NCI-H1436 treated with DMSO at 0.1 percent for 48 hours (cell line): ENCODE data around the gene ARHGEF25.
"Not testable (repeated sequence)": the region's sequence is repeated elsewhere in the genome, so short reads cannot be mapped to it uniquely, and the experiment has no call there.

Experiments
- DNase-seq: peaks from one replicate; lab custom pipeline; 2025; lab: John Stamatoyannopoulos, UW

ARHGEF25 gene

GRCh38 chr12:57609781-57610553, 1.3 kb upstream of the ARHGEF25 start:
- no peak for DNase-seq

- no peak for DNase-seq
Measured at GRCh38 chr12:57610554-57611107, 604 bp upstream of the ARHGEF25 start.

- DNase-seq = no peak
Measured at GRCh38 chr12:57611827-57612710, 834 bp downstream of the ARHGEF25 start.

DNA sequence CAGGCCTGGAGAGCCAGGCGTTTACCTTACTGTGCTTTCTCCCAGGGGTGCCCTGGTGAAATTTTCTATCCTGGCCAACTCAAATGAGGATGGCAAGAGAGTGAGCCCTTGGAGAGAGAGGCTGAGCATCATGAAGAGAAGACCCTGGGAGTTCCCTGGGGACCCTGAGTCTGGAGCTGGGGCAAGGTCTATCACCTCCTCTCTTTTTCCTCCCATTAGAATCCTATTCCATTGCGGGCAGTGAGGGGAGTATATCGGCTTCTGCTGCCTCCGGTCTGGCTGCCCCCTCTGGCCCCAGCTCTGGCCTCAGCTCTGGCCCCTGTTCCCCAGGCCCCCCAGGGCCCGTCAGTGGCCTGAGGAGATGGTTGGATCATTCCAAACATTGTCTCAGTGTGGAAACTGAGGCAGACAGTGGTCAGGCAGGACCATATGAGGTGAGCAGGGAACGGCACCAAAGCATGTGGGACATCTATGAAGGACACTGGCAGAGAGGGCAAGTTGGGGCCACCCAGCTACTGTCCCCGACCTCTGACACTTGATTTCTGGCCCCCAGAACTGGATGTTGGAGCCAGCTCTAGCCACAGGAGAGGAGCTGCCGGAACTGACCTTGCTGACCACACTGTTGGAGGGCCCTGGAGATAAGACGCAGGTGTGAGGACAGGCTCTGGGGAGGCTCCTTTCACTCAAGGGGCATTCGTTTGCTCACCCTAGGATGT, 1.6 kb downstream of the ARHGEF25 start:
- no peak for DNase-seq

GRCh38 chr12:57613427-57614109, 2.3 kb downstream of the ARHGEF25 start:
- no peak for DNase-seq

DNA sequence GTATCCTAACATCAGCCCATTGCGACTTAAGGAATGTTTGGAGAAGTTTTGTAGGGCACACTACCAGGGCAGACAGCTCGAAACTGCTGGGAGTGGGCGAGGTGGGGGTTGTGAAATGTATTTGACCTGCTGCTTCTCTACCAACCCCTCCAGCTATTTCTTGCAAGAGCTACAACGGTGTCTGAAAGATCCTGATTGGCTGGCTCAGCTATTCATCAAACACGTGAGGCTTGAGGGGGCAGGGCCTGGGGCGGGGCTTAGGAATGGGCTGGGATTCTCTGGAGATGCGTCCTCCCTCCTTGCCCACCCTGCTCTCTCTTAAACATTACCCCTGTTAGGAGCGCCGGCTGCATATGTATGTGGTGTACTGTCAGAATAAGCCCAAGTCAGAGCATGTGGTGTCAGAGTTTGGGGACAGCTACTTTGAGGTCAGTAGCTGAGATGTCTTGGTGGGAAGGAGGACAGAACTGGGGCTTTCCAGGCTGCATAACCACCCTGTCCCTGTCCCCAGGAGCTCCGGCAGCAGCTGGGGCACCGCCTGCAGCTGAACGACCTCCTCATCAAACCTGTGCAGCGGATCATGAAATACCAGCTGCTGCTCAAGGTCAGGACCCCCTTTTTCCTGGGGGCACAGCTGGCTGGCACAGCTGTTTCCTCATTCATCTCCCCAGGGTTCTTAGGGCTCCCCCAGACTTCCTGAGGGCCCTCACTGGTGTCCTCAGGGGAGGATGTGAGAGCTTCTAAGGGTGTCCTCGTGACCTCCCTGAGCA, 3.1 kb downstream of the ARHGEF25 start:
- DNase-seq = no peak

GRCh38 chr12:57614948-57615500, 3.8 kb downstream of the ARHGEF25 start:
- DNase-seq = no peak

GRCh38 chr12:57615637-57616036, 4.4 kb downstream of the ARHGEF25 start:
- DNase-seq = no peak

- no peak for DNase-seq
Measured at GRCh38 chr12:57616383-57617101, 5.3 kb downstream of the ARHGEF25 start.

- no peak for DNase-seq
Measured at GRCh38 chr12:57617942-57618341, 6.7 kb downstream of the ARHGEF25 start.

DNA sequence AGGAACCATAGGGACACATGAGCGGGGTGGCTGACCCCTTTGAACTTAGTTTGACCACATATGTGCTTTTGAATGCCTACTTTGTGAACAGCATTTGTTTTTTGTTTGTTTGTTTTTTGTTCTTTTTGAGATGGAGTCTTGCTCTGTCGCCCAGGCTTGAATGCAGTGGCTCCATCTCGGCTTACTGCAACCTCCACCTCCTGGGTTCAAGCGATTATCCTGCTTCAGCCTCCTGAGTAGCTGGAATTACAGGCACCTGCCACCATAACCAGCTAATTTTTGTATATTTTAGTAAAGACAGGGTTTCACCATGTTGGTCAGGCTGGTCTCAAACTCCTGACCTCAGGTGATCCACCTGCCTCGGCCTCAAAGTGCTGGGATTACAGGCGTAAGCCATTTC, 7.2 kb downstream of the ARHGEF25 start:
- DNase-seq = not testable (repeated sequence)

DNA sequence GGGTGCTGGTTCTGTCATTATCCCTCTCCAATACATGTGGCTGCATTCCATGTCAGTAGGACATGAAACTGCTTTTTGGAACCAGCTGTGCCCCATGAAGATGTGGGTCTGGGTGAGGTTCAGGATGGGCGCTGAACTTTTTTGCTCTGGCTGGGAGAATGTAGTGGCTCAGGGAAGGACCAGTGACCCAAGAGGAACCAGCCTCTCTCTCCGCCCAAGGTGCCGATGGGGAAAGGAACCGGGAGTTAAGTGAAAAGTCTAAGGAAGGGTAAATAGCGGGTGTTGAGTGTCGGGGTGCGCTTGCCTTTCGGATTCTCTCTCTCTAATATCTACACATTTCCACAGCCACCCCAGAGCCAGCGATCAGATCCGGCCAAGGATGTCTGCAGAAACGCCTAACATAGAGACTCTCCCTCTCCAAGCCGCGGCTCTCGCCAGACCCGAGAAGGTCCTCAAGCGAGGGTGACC, 7.8 kb downstream of the ARHGEF25 start:
- no peak for DNase-seq

- no peak for DNase-seq
Measured at GRCh38 chr12:57619434-57620244, 8.4 kb downstream of the ARHGEF25 start.

DNA sequence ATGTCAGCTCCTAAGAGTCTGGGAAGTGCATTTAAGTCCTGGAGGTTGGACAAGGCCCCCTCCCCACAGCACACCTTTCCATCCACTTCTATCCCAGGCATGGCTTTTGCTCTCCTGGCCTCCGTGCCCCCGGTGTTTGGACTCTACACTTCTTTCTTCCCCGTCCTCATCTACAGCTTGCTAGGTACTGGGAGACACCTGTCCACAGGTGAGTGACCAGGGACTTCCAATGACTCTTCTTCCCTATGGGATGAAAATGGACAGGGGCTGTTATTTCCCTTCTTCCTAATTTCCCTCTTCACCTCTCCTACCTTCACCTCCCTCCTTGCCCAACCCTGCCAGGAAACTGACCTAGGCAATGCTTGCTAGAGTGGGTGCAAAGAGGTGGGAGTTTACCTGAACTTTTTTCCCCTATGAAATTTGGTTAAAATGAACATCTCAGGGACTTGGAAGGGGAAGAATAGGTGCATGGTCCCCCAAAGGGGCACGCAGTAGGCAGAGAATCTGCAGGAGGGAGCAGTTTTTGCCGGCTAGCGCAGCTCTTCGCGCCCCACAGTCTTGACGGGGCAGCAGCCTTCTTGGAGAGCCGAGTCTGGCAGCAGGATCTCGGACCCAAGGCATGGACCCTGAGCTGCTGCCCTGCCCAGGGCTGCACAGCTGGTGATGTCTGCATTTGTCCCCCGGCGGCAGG, 9.2 kb downstream of the ARHGEF25 start:
- no peak for DNase-seq

DNA sequence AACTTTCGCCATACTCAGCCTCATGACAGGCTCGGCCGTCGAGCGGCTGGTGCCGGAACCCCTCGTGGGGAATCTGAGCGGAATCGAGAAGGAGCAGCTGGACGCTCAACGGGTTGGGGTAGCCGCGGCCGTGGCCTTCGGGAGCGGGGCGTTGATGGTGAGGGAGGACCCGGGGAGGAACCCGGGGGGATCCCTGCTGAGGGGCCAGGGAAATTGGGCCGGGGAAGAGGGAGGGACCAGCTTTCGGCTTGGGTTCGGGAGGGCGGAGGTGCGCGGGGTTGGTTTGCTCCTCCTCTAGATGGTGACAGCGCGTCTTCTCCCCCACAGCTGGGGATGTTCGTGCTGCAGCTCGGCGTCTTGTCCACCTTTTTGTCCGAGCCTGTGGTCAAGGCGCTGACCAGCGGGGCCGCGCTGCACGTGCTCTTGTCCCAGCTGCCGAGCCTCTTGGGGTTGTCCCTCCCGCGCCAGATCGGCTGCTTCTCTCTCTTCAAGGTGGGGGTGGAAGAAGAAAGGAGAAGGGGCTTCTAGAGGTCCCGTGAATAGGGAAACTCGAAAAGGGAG, 9.8 kb downstream of the ARHGEF25 start:
- no peak for DNase-seq

- DNase-seq = no peak
Measured at GRCh38 chr12:57621497-57622292, 10.5 kb downstream of the ARHGEF25 start.
